AG04450 (cell line): ENCODE results near the gene TXNRD2. TPM values are rescaled to one million over a fixed set of nuclear protein-coding genes. Genes with fewer than 3 reads are reported as not detected.

ENCODE experiments used
- CTCF ChIA-PET: fragments of 300-600, 350-600 bp; formaldehyde crosslinking; extraction: SDS; loops from one replicate; lab custom pipeline; 2022; ENCODE audit warnings: antibody characterized with exemption, inconsistent platforms; lab: Charles Lee
- POLR2A ChIA-PET: fragments of 350-600 bp; formaldehyde crosslinking; extraction: SDS; loops from one replicate; lab custom pipeline; 2021; ENCODE audit warnings: antibody characterized with exemption, inconsistent platforms; lab: Yijun Ruan, JAX
- DNase-seq: peaks from one replicate; pipeline ENCODE4 v3.0.0-alpha.2; 2011; ENCODE audit warnings: low read depth, low spot score
- H3K27ac ChIP-seq: one replicate; pipeline ENCODE4 v1.5.1; 2012; ENCODE audit warnings: low read depth, low read length, control low read depth
- H3K27me3 ChIP-seq: one replicate; pipeline ENCODE4 v1.6.0; 2012; ENCODE audit warnings: low read length; ENCODE audit not compliant: control insufficient read depth, insufficient read depth
- H3K4me3 ChIP-seq: 2 replicates; pipeline ENCODE4 v1.5.1; 2011; ENCODE audit warnings: mild to moderate bottlenecking, low read depth, low read length, control low read depth
- H3K9me3 ChIP-seq: 2 replicates; pipeline ENCODE4 v1.5.1; 2012; ENCODE audit warnings: low read length; ENCODE audit not compliant: control insufficient read depth, insufficient read depth
- CTCF ChIP-seq: IDR thresholded peaks from 2 replicates; pipeline ENCODE4 v1.5.1; 2011; ENCODE audit warnings: low read depth, low read length, control low read depth, inconsistent platforms
- polyA plus RNA-seq: library from polyadenylated mRNA; depleted of rRNA; stranded (reverse); fragments of >200 nt; gene quantifications from 2 replicates; pipeline ENCODE4 v1.2.3, GENCODE V29; 2011

The TXNRD2 gene
- polyA plus RNA-seq, 1 experiment = 13.3 TPM

GRCh38 chr22:19855504-19856409 is 85.9 kb downstream of the TXNRD2 start:
- ChIA-PET POLR2A (interaction anchor here (0.7 to 1.3 kb wide), 3 partner anchors 9 to 49 kb away, joined by 3 read pairs; no protein-coding TSS in a partner anchor), CTCF (interaction anchor here (1.6 kb wide), 1 partner anchor 125 kb away, joined by 7 read pairs; no protein-coding TSS in a partner anchor)
- no peak for DNase-seq
- H3K9me3 ChIP-seq = no peaks in the 10 kb centered on the region; the same call in 1 of the 2 replicates
- TF ChIP-seq CTCF = no peak
- H3K27ac ChIP-seq = peak overlapping the region; percentile 84
- H3K27me3 ChIP-seq = no peaks in the 10 kb centered on the region
- H3K4me3 ChIP-seq = peak overlapping the region; percentile 79

- ChIA-PET CTCF (interaction anchor here (0.7 to 1.6 kb wide), 2 partner anchors 124 to 125 kb away, joined by 3 to 7 read pairs; no protein-coding TSS in a partner anchor), POLR2A (interaction anchor here (0.7 to 1.3 kb wide), 7 partner anchors 10 to 103 kb away, joined by 3 to 6 read pairs (median 3); no protein-coding TSS in a partner anchor)
- Histone ChIP-seq H3K9me3 (no peaks in the 10 kb centered on the region; the same call in 1 of the 2 replicates), H3K27me3 (no peaks in the 10 kb centered on the region), H3K27ac (peak within 1 kb of the TSS; percentile 84), H3K4me3 (peak within 1 kb of the TSS; percentile 87)
- peak; percentile 88 for DNase-seq
- TF ChIP-seq CTCF = peak; percentile 20; the same call in 1 of the 2 replicates
Measured at GRCh38 chr22:19854778-19855503, 86.7 kb downstream of the TXNRD2 start, which contains the start of the genes GNB1L and RTL10. GNB1L (minus strand) TSS chr22:19854874; CDS start chr22:19821355, 33,519 bp downstream. RTL10 (minus strand) TSS chr22:19854874; CDS start chr22:19852261, 2,613 bp downstream.

- H3K27me3 ChIP-seq = no peaks in the 10 kb centered on the region
- POLR2A ChIA-PET = interaction anchor here (0.7 to 1.0 kb wide), 4 partner anchors 22 to 103 kb away, joined by 3 to 6 read pairs (median 4); no protein-coding TSS in a partner anchor
- H3K9me3 ChIP-seq = no peaks in the 10 kb centered on the region; the same call in 1 of the 2 replicates
- H3K27ac ChIP-seq = peak overlapping the region; percentile 57
- CTCF ChIA-PET = interaction anchor here (0.7 to 1.1 kb wide), 2 partner anchors 56 to 124 kb away, joined by 3 read pairs; no protein-coding TSS in a partner anchor
- DNase-seq = no peak
- H3K4me3 ChIP-seq = peak overlapping the region; percentile 87
- TF ChIP-seq CTCF = no peak
Measured at GRCh38 chr22:19853879-19854777, 87.5 kb downstream of the TXNRD2 start.

- CTCF ChIA-PET = interaction anchor here (1.1 kb wide), 1 partner anchor 57 kb away, joined by 3 read pairs; no protein-coding TSS in a partner anchor
- POLR2A ChIA-PET = no interaction called here
Measured at GRCh38 chr22:19853058-19853878, 88.3 kb downstream of the TXNRD2 start.

More at GRCh38 chr22:19853058-19853878, 88.3 kb downstream of the TXNRD2 start:
- Histone ChIP-seq H3K4me3 (peak overlapping the region; percentile 87), H3K27ac (no peak overlapping the region), H3K9me3 (no peaks in the 10 kb centered on the region; the same call in 1 of the 2 replicates), H3K27me3 (no peaks in the 10 kb centered on the region)
- no peak for TF ChIP-seq CTCF
- DNase-seq = no peak
